HCT116 (cell line): ENCODE measurements around the gene BAIAP2. TPM values are rescaled to one million over a fixed set of nuclear protein-coding genes. Genes with fewer than 3 reads are reported as not detected.

Experiments
- ATAC-seq: fragments of 200-7000 bp; cut with Tn5 transposase; 2 replicates; pipeline ENCODE4 v1.9.1; 2020; ENCODE audit warnings: mild to moderate bottlenecking, moderate library complexity
- BruUV-seq: library from RNA; stranded (reverse); fragments of 400-500 nt; replicated peaks from 2 replicates; lab custom pipeline; 2021; lab: Mats Ljungman, UMichigan
- CTCF ChIA-PET: fragments of 300-600 bp; sonication (Branson Sonifier 250); formaldehyde crosslinking; loops from one replicate; lab custom pipeline; 2021; ENCODE audit warnings: antibody characterized with exemption; lab: Charles Lee
- POLR2A ChIA-PET: fragments of 300-600, 350-600 bp; sonication (Branson Sonifier 250); formaldehyde crosslinking; loops from one replicate; lab custom pipeline; 2021; ENCODE audit warnings: antibody characterized with exemption; lab: Charles Lee
- RAD21 ChIA-PET, 2 experiments: fragments of 300-600 bp; sonication (Branson Sonifier 250); formaldehyde crosslinking; loops; one replicate each; lab custom pipeline; 2023; ENCODE audit warnings: low total read pairs in 2 of 2; ENCODE audit not compliant: uncharacterized antibody in 2 of 2, unreplicated experiment in 2 of 2, low non-redundant PET in 1 of 2; lab: Charles Lee
- DNase-seq: peaks from one replicate; pipeline ENCODE4 v3.0.0-alpha.2; 2010; ENCODE audit warnings: low read depth, low spot score
- H2AFZ ChIP-seq: fragments of 200-600 bp; shearing (Covaris generic), sonication (generic); 2 replicates; pipeline ENCODE4 v1.6.1; 2017; ENCODE audit warnings: low read depth, mixed run types, mixed read lengths, antibody characterized with exemption, low read length; ENCODE audit not compliant: poor library complexity, severe bottlenecking
- H3K27ac ChIP-seq: 2 replicates; pipeline ENCODE4 v1.5.1; 2012; ENCODE audit warnings: low read depth, low read length
- H3K27me3 ChIP-seq: fragments of 200-600 bp; sonication (generic); 2 replicates; pipeline ENCODE4 v1.6.1; 2016; ENCODE audit warnings: mixed run types, low read length, mixed read lengths; ENCODE audit not compliant: insufficient read depth
- H3K36me3 ChIP-seq, 2 experiments: fragments of 200-500 bp in 1 of 2; fragments of 200-600 bp in 1 of 2; sonication (Bioruptor generic) in 1 of 2; sonication (generic) in 1 of 2; 2 replicates each; pipeline versions ENCODE4 v1.5.1 to v1.6.1; 2014 to 2016; ENCODE audit warnings: low read length in 2 of 2, inconsistent platforms in 1 of 2, mixed read lengths in 1 of 2, mixed run types in 1 of 2; ENCODE audit not compliant: insufficient read depth in 2 of 2, control insufficient read depth in 1 of 2
- H3K4me1 ChIP-seq, 2 experiments: fragments of 200-600 bp in 1 of 2; sonication (generic) in 1 of 2; 2 replicates each; pipeline versions ENCODE4 v1.5.1 to v1.6.1; 2012 to 2017; ENCODE audit warnings: low read length in 2 of 2, inconsistent platforms in 1 of 2, mild to moderate bottlenecking in 1 of 2, mixed read lengths in 1 of 2, mixed run types in 1 of 2, moderate library complexity in 1 of 2; ENCODE audit not compliant: insufficient read depth in 2 of 2, control insufficient read depth in 1 of 2
- H3K4me2 ChIP-seq: fragments of 200-600 bp; sonication (generic); 2 replicates; pipeline ENCODE4 v1.6.1; 2017; ENCODE audit warnings: mixed run types, low read length, mixed read lengths
- H3K4me3 ChIP-seq, 2 experiments: fragments of 200-600 bp in 1 of 2; sonication (generic) in 1 of 2; replicated peaks in 1 of 2; 2 replicates each; pipeline ENCODE4 v1.5.1; 2011 to 2016; ENCODE audit warnings: low read length in 2 of 2, control low read depth in 1 of 2, low read depth in 1 of 2, mild to moderate bottlenecking in 1 of 2, mixed read lengths in 1 of 2, mixed run types in 1 of 2
- H3K79me2 ChIP-seq: fragments of 200-600 bp; sonication (generic); 2 replicates; pipeline ENCODE4 v1.6.1; 2017; ENCODE audit warnings: mild to moderate bottlenecking, mixed run types, low read length, moderate library complexity, mixed read lengths; ENCODE audit not compliant: insufficient read depth
- H3K9ac ChIP-seq: fragments of 200-600 bp; sonication (generic); 2 replicates; pipeline ENCODE4 v1.6.1; 2016; ENCODE audit warnings: low read length, mixed read lengths
- H3K9me2 ChIP-seq: fragments of 200-600 bp; sonication (generic), shearing (Covaris generic); 2 replicates; pipeline ENCODE4 v1.6.1; 2017; ENCODE audit warnings: mixed run types, mild to moderate bottlenecking, moderate library complexity; ENCODE audit not compliant: insufficient read depth
- H3K9me3 ChIP-seq, 2 experiments: fragments of 200-500 bp in 1 of 2; fragments of 200-600 bp in 1 of 2; sonication (Bioruptor generic) in 1 of 2; sonication (generic) in 1 of 2; 2 replicates each; pipeline ENCODE4 v1.6.1; 2014 to 2017; ENCODE audit warnings: low read length in 2 of 2, mixed read lengths in 2 of 2, inconsistent platforms in 1 of 2, low read depth in 1 of 2, mild to moderate bottlenecking in 1 of 2, mixed run types in 1 of 2, moderate library complexity in 1 of 2; ENCODE audit not compliant: control insufficient read depth in 1 of 2, insufficient read depth in 1 of 2
- H4K20me1 ChIP-seq: fragments of 200-600 bp; sonication (generic), shearing (Covaris generic); 2 replicates; pipeline ENCODE4 v1.6.1; 2017; ENCODE audit warnings: mixed run types, mild to moderate bottlenecking, moderate library complexity; ENCODE audit not compliant: insufficient read depth
- ATF3 ChIP-seq: IDR thresholded peaks from 2 replicates; pipeline ENCODE4 v1.6.1; 2012
- CBX3 ChIP-seq: IDR thresholded peaks from 2 replicates; pipeline ENCODE4 v1.6.1; 2012; ENCODE audit warnings: low read depth
- EGR1 ChIP-seq: IDR thresholded peaks from 2 replicates; pipeline ENCODE4 v1.6.1; 2012; ENCODE audit warnings: low read depth
- FOSL1 ChIP-seq: IDR thresholded peaks from 2 replicates; pipeline ENCODE4 v1.6.1; 2012; ENCODE audit warnings: low read depth
- JUND ChIP-seq: IDR thresholded peaks from 2 replicates; pipeline ENCODE4 v1.6.1; 2012
- MAX ChIP-seq: IDR thresholded peaks from 2 replicates; pipeline ENCODE4 v1.6.1; 2012
- POLR2A ChIP-seq: IDR thresholded peaks from 2 replicates; pipeline ENCODE4 v1.7.0; 2011; ENCODE audit warnings: borderline replicate concordance; ENCODE audit not compliant: insufficient read depth, insufficient read length; ENCODE audit errors: extremely low read depth
- POLR2AphosphoS5 ChIP-seq: IDR thresholded peaks from 2 replicates; pipeline ENCODE4 v1.6.1; 2011; ENCODE audit warnings: mild to moderate bottlenecking, low read depth, low read length, moderate library complexity
- RAD21 ChIP-seq: IDR thresholded peaks from 2 replicates; pipeline ENCODE4 v1.6.1; 2012; ENCODE audit warnings: low read depth, mild to moderate bottlenecking
- REST ChIP-seq: IDR thresholded peaks from 2 replicates; pipeline ENCODE4 v1.6.1; 2012; ENCODE audit warnings: low read depth
- TCF7L2 ChIP-seq: IDR thresholded peaks from 2 replicates; pipeline ENCODE4 v1.7.0; 2011; ENCODE audit warnings: borderline replicate concordance, inconsistent platforms; ENCODE audit not compliant: insufficient read depth, insufficient read length; ENCODE audit errors: extremely low read depth
- intact Hi-C: fragments of 100-400 bp; cut with micrococcal nuclease; formaldehyde crosslinking; loops from 2 replicates; pipeline ENCODE4 v1.10.0; 2022
- total RNA-seq: library from RNA; stranded (reverse); gene quantifications from one replicate; pipeline ENCODE4 v1.2.1, GENCODE V29; 2021; ENCODE audit not compliant: unreplicated experiment

The BAIAP2 gene
- total RNA-seq, 1 experiment from 2014 or later = 105 TPM

- TF ChIP-seq TCF7L2 = no peak
These were observed 60.4 kb downstream of the BAIAP2 start (continued) for GRCh38 chr17:81095383-81095762.

GRCh38 chr17:81096741-81097133, 61.8 kb downstream of the BAIAP2 start:
- H3K9ac ChIP-seq = peak overlapping the region; percentile 72

GRCh38 chr17:81097134-81097942, 62.4 kb downstream of the BAIAP2 start:
- RAD21 ChIA-PET = interaction anchor here (0.6 to 1.2 kb wide), 3 partner anchors 26 to 74 kb away, joined by 3 to 6 read pairs (median 3); no protein-coding TSS in a partner anchor
- Histone ChIP-seq H4K20me1 (no peaks in the 10 kb centered on the region), H3K27ac (peak overlapping the region; percentile 95), H3K36me3 (peaks cover 0 to 24% of the 10 kb centered on the region in 2 experiments; a peak in 2 of 4 replicates), H3K4me1 (peaks cover 65 to 84% of the 10 kb centered on the region in 2 experiments), H3K9me3 (no peaks in the 10 kb centered on the region), H3K4me2 (peak overlapping the region; percentile 94), H3K9me2 (no peaks in the 10 kb centered on the region), H2AFZ (no peak overlapping the region), H3K9ac (peak overlapping the region; percentile 72), H3K27me3 (no peaks in the 10 kb centered on the region), H3K79me2 (peaks cover 13% of the 10 kb centered on the region; the same call in 1 of the 2 replicates), H3K4me3 (peak overlapping the region; percentile 44 to 53)
- TSS peak; percentile 18 for BruUV-seq
- intact Hi-C loops = no loop called here
- CTCF ChIA-PET = interaction anchor here (0.7 to 3.5 kb wide), 8 partner anchors 18 to 375 kb away, joined by 3 to 34 read pairs (median 5); no protein-coding TSS in a partner anchor
- ATAC-seq = peak; percentile 55
- DNase-seq = peak; percentile 75
- POLR2A ChIA-PET = interaction anchor here (0.6 to 1.2 kb wide), 2 partner anchors 47 to 85 kb away, joined by 3 read pairs; no protein-coding TSS in a partner anchor
- TF ChIP-seq ATF3 (no peak), REST (no peak), CBX3 (no peak), POLR2AphosphoS5 (peak; percentile 53), MAX (no peak), POLR2A (no peak), JUND (no peak), FOSL1 (no peak)

More at GRCh38 chr17:81096741-81097133, 61.8 kb downstream of the BAIAP2 start:
- peaks cover 13% of the 10 kb centered on the region; the same call in 1 of the 2 replicates for H3K79me2 ChIP-seq
- peak overlapping the region in 1 of 2 experiments; percentile 53; a peak in 2 of 4 replicates for H3K4me3 ChIP-seq
- peak overlapping the region; percentile 95 for H3K27ac ChIP-seq
- H3K4me2 ChIP-seq = peak overlapping the region; percentile 94
- CTCF ChIA-PET = interaction anchor here (0.7 to 3.5 kb wide), 5 partner anchors 18 to 108 kb away, joined by 3 to 34 read pairs (median 4); no protein-coding TSS in a partner anchor
- TF ChIP-seq EGR1 (no peak), POLR2A (no peak), RAD21 (no peak)
- ATAC-seq (no peak), DNase-seq (no peak)
- POLR2A ChIA-PET = no interaction called here
- no peak overlapping the region for H2AFZ ChIP-seq
- RAD21 ChIA-PET = interaction anchor here in 1 of 2 experiments (1.2 kb wide), 1 partner anchor 73 kb away, joined by 6 read pairs; no protein-coding TSS in a partner anchor
- peaks cover 0 to 24% of the 10 kb centered on the region in 2 experiments; a peak in 2 of 4 replicates for H3K36me3 ChIP-seq
- no TSS peak for BruUV-seq
- H3K9me3 ChIP-seq = no peaks in the 10 kb centered on the region
- intact Hi-C loops = no loop called here
- H3K4me1 ChIP-seq = peaks cover 71 to 85% of the 10 kb centered on the region in 2 experiments
- no peaks in the 10 kb centered on the region for H3K27me3 ChIP-seq
- H4K20me1 ChIP-seq = no peaks in the 10 kb centered on the region
- no peaks in the 10 kb centered on the region for H3K9me2 ChIP-seq
